H9 (cell line): ENCODE results near the gene C11orf58. TPM values are rescaled to one million over a fixed set of nuclear protein-coding genes. Genes with fewer than 3 reads are reported as not detected.

Experiments
- DNase-seq: peaks from one replicate; pipeline ENCODE4 v3.0.0-alpha.2; 2017
- H2AFZ ChIP-seq: one replicate; pipeline ENCODE4 v1.6.1; 2013; ENCODE audit warnings: mild to moderate bottlenecking, low read length, control low read depth, moderate library complexity
- H2AK5ac ChIP-seq: 2 replicates; pipeline ENCODE4 v1.6.1; 2013; ENCODE audit warnings: low read length, control low read depth, mixed read lengths; ENCODE audit not compliant: insufficient read length
- H2BK120ac ChIP-seq: one replicate; pipeline ENCODE4 v1.6.1; 2013; ENCODE audit warnings: low read depth, mild to moderate bottlenecking, low read length, control low read depth, inconsistent platforms; ENCODE audit not compliant: poor library complexity, severe bottlenecking
- H2BK12ac ChIP-seq: 2 replicates; pipeline ENCODE4 v1.6.1; 2013; ENCODE audit warnings: low read length, control low read depth, mixed read lengths, low read depth; ENCODE audit not compliant: insufficient read length
- H2BK15ac ChIP-seq: 2 replicates; pipeline ENCODE4 v1.6.1; 2013; ENCODE audit warnings: low read depth, low read length, control low read depth
- H2BK20ac ChIP-seq: one replicate; pipeline ENCODE4 v1.6.1; 2013; ENCODE audit warnings: low read depth, mild to moderate bottlenecking, low read length, control low read depth, inconsistent platforms; ENCODE audit not compliant: poor library complexity, severe bottlenecking
- H2BK5ac ChIP-seq: 2 replicates; pipeline ENCODE4 v1.6.1; 2013; ENCODE audit warnings: low read length, control low read depth, mixed read lengths; ENCODE audit not compliant: insufficient read length
- H3K14ac ChIP-seq: 2 replicates; pipeline ENCODE4 v1.6.1; 2013; ENCODE audit warnings: low read length, control low read depth; ENCODE audit not compliant: insufficient read depth
- H3K18ac ChIP-seq: 2 replicates; pipeline ENCODE4 v1.6.1; 2013; ENCODE audit warnings: low read depth, mild to moderate bottlenecking, mixed read lengths, low read length, control low read depth; ENCODE audit not compliant: insufficient read length
- H3K23ac ChIP-seq: 2 replicates; pipeline ENCODE4 v1.6.1; 2013; ENCODE audit warnings: low read length, control low read depth, mixed read lengths, low read depth; ENCODE audit not compliant: insufficient read length
- H3K23me2 ChIP-seq: 2 replicates; pipeline ENCODE4 v1.6.1; 2013; ENCODE audit warnings: low read depth, mild to moderate bottlenecking, mixed read lengths, low read length, control low read depth; ENCODE audit not compliant: insufficient read length, poor library complexity, severe bottlenecking
- H3K27ac ChIP-seq: 2 replicates; pipeline ENCODE4 v1.5.1; 2013; ENCODE audit warnings: low read length, control low read depth, mixed read lengths, low read depth; ENCODE audit not compliant: insufficient read length
- H3K27me3 ChIP-seq: 2 replicates; pipeline ENCODE4 v1.6.1; 2013; ENCODE audit warnings: low read length, control low read depth, inconsistent platforms; ENCODE audit not compliant: insufficient read depth
- H3K4ac ChIP-seq: 2 replicates; pipeline ENCODE4 v1.6.1; 2013; ENCODE audit warnings: low read depth, mild to moderate bottlenecking, control low read depth, inconsistent platforms, low read length, moderate library complexity
- H3K4me1 ChIP-seq: 2 replicates; pipeline ENCODE4 v1.6.1; 2013; ENCODE audit warnings: low read length, control low read depth, inconsistent platforms; ENCODE audit not compliant: insufficient read depth
- H3K4me2 ChIP-seq: 2 replicates; pipeline ENCODE4 v1.6.1; 2013; ENCODE audit warnings: low read length, control low read depth, mixed read lengths; ENCODE audit not compliant: insufficient read length, insufficient read depth
- H3K56ac ChIP-seq: 2 replicates; pipeline ENCODE4 v1.6.1; 2013; ENCODE audit warnings: low read depth, mild to moderate bottlenecking, mixed read lengths, low read length, control low read depth; ENCODE audit not compliant: insufficient read length
- H3K79me1 ChIP-seq: 2 replicates; pipeline ENCODE4 v1.6.1; 2013; ENCODE audit warnings: low read depth, mild to moderate bottlenecking, moderate library complexity, low read length, control low read depth, inconsistent platforms; ENCODE audit not compliant: insufficient read depth, poor library complexity, severe bottlenecking
- H3K79me2 ChIP-seq: 2 replicates; pipeline ENCODE4 v1.6.1; 2013; ENCODE audit warnings: low read length, control low read depth, inconsistent platforms; ENCODE audit not compliant: insufficient read depth
- H3K9ac ChIP-seq: 2 replicates; pipeline ENCODE4 v1.6.1; 2013; ENCODE audit warnings: low read length, control low read depth, mixed read lengths; ENCODE audit not compliant: insufficient read length; ENCODE audit errors: extremely low read depth
- H3K9me3 ChIP-seq: one replicate; pipeline ENCODE4 v1.6.1; 2013; ENCODE audit warnings: low read depth, low read length, inconsistent platforms; ENCODE audit not compliant: control insufficient read depth
- H3T11ph ChIP-seq: one replicate; pipeline ENCODE4 v1.6.1; 2013; ENCODE audit warnings: mild to moderate bottlenecking, low read length, control low read depth, inconsistent platforms
- H4K20me1 ChIP-seq: one replicate; pipeline ENCODE4 v1.6.1; 2013; ENCODE audit not compliant: control insufficient read depth, insufficient read length, insufficient read depth
- H4K5ac ChIP-seq: 2 replicates; pipeline ENCODE4 v1.6.1; 2013; ENCODE audit warnings: low read depth, mild to moderate bottlenecking, mixed read lengths, low read length, control low read depth; ENCODE audit not compliant: insufficient read length
- H4K8ac ChIP-seq: replicated peaks from 2 replicates; pipeline ENCODE4 v1.6.1; 2013; ENCODE audit warnings: low read length, control low read depth, mixed read lengths, low read depth; ENCODE audit not compliant: insufficient read length
- H4K91ac ChIP-seq: 2 replicates; pipeline ENCODE4 v1.6.1; 2013; ENCODE audit warnings: low read depth, mild to moderate bottlenecking, moderate library complexity, mixed read lengths, low read length, control low read depth; ENCODE audit not compliant: insufficient read length
- H3K27ac Mint-ChIP-seq, 3 experiments: 2 replicates in 2 of 3; 3 replicates in 1 of 3; pipeline ENCODE4 v1.8.0; 2020 to 2021; ENCODE audit warnings: mixed read lengths in 3 of 3, mild to moderate bottlenecking in 1 of 3, moderate library complexity in 1 of 3
- H3K27me3 Mint-ChIP-seq: 2 replicates; pipeline ENCODE4 v1.8.0; 2021; ENCODE audit warnings: low read depth, mild to moderate bottlenecking, moderate library complexity, mixed read lengths
- H3K36me3 Mint-ChIP-seq, 3 experiments: 2 replicates in 2 of 3; 3 replicates in 1 of 3; pipeline ENCODE4 v1.8.0; 2020 to 2021; ENCODE audit warnings: low read depth in 3 of 3, mixed read lengths in 3 of 3; ENCODE audit not compliant: insufficient read depth in 1 of 3
- H3K4me1 Mint-ChIP-seq, 2 experiments: 2 replicates each; pipeline ENCODE4 v1.8.0; 2020; ENCODE audit warnings: mixed read lengths in 2 of 2
- H3K4me3 Mint-ChIP-seq, 2 experiments: 2 replicates in 1 of 2; 3 replicates in 1 of 2; pipeline ENCODE4 v1.8.0; 2020 to 2021; ENCODE audit warnings: mild to moderate bottlenecking in 2 of 2, mixed read lengths in 2 of 2, moderate library complexity in 1 of 2
- H3K9me3 Mint-ChIP-seq, 2 experiments: 2 replicates in 1 of 2; 3 replicates in 1 of 2; pipeline ENCODE4 v1.8.0; 2020; ENCODE audit warnings: mild to moderate bottlenecking in 2 of 2, mixed read lengths in 2 of 2, moderate library complexity in 1 of 2
- WGBS: extraction: QIAGEN DNeasy Blood & Tissue Kit; methylation state at CpG from one replicate; pipeline ENCODE4 v1.1.7; 2013; ENCODE audit warnings: missing lambda C conversion rate, low lambda C conversion rate, mixed read lengths; ENCODE audit not compliant: insufficient read length; ENCODE audit errors: extremely low coverage; 5-methylcytosine and 5-hydroxymethylcytosine counted together
- total RNA-seq: library from RNA; stranded (reverse); gene quantifications from 2 replicates; pipeline ENCODE4 v1.2.1, GENCODE V29; 2021
- TF ChIP-seq, protein P1 (sequence below): fragments of 200-600 bp; sonication (generic); conservative IDR thresholded peaks from 3 replicates; pipeline ENCODE4 v1.8.0; 2021; ENCODE audit warnings: antibody characterized with exemption, mild to moderate bottlenecking

The C11orf58 gene
- total RNA-seq, 1 experiment from 2014 or later, result 169 TPM

DNA sequence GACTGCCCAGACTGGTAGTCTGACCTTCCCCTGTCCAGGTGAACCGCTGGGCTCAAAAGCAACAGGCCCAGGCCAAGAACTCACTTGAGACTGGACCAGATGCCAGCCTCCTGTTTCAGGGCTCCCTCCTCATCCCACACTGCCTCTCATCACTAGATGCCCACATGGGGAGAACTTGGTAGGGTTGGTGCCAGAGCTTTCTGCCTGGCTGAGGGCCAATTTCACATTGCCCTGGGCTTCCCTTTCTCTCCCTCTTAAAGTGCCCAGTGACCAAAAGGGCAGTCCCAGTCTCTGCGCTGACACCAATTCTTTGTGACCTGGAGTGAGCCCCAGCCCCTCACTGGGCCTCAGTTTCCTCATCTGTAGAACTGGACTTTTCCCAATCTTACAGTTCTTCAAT lies 41.7 kb downstream of the C11orf58 start:
- Histone ChIP-seq H3K4me2 (no peak overlapping the region), H3K9ac (no peak overlapping the region), H2BK5ac (no peak overlapping the region), H3K79me1 (no peaks in the 10 kb centered on the region), H3K79me2 (no peaks in the 10 kb centered on the region), H4K20me1 (no peaks in the 10 kb centered on the region), H2BK12ac (no peak overlapping the region), H2AK5ac (no peak overlapping the region), H3K23ac (no peak overlapping the region), H4K5ac (no peak overlapping the region), H3K4me1 (0 out of 2 replicates have a peak, but pooled peaks cover 5% of the 10 kb centered on the region), H2AFZ (no peak overlapping the region), H3K9me3 (no peaks in the 10 kb centered on the region), H2BK15ac (no peak overlapping the region), H3K56ac (no peak overlapping the region), H3K23me2 (no peaks in the 10 kb centered on the region), H3K18ac (no peak overlapping the region), H4K91ac (no peak overlapping the region), H3K27me3 (no peaks in the 10 kb centered on the region), H3K14ac (no peak overlapping the region), H3K27ac (no peak overlapping the region), H3T11ph (no peak overlapping the region), H3K4ac (no peak overlapping the region), H2BK120ac (no peak overlapping the region), H2BK20ac (no peak overlapping the region), H4K8ac (no peak overlapping the region)
- Mint-ChIP-seq H3K36me3 (peaks cover 0 to 15% (median 9%) of the 10 kb centered on the region in 3 experiments; a peak in 6 of 7 replicates), H3K27me3 (no peaks in the 10 kb centered on the region), H3K4me1 (peaks cover 38 to 46% of the 10 kb centered on the region in 2 experiments), H3K27ac (no peak overlapping the region), H3K4me3 (no peak overlapping the region), H3K9me3 (no peaks in the 10 kb centered on the region)
- TF ChIP-seq, protein P1, sequence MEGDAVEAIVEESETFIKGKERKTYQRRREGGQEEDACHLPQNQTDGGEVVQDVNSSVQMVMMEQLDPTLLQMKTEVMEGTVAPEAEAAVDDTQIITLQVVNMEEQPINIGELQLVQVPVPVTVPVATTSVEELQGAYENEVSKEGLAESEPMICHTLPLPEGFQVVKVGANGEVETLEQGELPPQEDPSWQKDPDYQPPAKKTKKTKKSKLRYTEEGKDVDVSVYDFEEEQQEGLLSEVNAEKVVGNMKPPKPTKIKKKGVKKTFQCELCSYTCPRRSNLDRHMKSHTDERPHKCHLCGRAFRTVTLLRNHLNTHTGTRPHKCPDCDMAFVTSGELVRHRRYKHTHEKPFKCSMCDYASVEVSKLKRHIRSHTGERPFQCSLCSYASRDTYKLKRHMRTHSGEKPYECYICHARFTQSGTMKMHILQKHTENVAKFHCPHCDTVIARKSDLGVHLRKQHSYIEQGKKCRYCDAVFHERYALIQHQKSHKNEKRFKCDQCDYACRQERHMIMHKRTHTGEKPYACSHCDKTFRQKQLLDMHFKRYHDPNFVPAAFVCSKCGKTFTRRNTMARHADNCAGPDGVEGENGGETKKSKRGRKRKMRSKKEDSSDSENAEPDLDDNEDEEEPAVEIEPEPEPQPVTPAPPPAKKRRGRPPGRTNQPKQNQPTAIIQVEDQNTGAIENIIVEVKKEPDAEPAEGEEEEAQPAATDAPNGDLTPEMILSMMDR, result no peak
- WGBS, result no CpG with 5 or more reads among the region's 2 CpGs
- DNase-seq, result no peak
